NOMO-1 (cell line): ENCODE measurements around the gene PROM2.

Experiments
- DNase-seq, 2 experiments: peaks; one replicate each; lab custom pipeline; 2025; ENCODE audit not compliant: unreplicated experiment in 2 of 2; lab: John Stamatoyannopoulos, UW

The PROM2 gene

DNA sequence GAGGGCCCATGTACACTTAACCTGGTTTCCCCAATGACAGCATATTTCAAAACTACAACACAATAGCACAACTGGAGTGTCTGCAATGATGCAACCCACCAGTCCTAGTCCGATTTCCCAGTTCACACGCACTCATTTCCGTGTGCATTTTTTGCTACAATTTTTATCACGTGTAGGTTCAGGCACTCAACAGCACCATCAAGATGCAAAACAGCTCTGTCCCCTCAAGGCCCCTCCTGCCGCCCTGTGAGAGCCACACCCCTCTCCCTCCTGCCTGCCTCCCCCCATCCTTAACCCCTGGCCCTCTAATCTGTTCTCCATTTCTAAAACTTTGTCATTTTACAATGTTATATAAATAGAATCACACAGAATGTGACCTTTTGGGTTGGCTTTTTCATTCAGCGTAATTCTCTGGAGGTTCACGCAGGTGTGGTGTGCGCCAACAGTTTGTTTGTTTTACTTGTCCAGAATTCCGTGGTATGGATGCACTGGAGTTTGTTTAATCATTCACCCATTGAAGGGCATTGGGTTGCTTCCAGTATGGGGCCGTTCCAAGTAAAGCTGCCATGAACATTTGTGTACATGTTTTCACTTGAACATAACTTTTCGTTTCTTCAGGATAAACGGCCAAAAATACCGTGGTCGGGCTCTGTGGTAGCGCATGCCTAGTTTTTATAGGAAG is 31.3 kb downstream of the PROM2 start:
- no peak for DNase-seq

DNA sequence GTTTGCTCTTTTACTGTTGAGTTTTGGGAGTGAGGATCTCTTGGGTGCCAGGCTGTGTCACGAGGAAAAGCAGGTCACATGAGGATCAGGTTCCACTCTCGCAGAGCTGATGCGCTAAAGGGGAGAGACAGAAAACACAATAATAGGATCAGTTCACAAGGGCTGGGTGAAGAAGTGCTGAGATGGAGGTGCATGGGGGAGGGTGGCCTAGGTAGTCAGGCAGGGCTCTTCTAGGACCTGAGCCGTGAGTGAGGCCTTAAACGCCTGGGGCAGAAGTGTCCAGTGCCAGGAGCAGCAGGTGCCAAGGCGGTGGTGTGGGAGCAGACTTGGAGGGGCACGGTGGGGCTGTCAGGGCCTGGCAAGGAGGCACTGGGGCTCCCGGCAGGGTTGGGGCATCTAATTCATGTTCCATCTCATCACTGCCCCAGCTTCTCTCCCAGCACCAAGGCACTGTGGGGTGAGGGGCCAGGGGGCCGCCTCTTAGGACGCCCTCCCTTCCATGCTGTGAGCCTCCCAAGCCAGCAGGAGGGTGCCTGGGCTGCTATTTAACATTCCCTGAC is 32.2 kb downstream of the PROM2 start:
- no peak for DNase-seq

DNA sequence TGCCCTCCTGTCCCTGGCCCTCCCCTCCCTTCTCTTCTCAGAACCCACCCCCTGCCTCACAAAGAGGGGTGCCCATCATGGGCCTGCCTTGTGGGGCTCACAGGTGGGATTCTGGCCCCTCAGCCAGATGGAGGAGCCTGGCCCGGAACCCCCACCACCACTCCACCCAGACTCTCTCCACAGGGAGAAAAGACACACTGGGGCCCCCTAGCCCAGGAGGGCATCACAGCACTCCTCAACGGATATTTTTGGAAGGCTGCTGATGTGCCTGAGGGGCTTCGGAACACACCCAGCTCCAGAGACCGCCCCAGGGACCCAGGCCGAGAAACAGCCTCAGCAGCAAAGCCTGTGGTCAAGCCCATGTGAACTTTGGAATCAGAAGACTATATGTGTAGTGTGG is 32.8 kb downstream of the PROM2 start:
- DNase-seq = no peak

DNA sequence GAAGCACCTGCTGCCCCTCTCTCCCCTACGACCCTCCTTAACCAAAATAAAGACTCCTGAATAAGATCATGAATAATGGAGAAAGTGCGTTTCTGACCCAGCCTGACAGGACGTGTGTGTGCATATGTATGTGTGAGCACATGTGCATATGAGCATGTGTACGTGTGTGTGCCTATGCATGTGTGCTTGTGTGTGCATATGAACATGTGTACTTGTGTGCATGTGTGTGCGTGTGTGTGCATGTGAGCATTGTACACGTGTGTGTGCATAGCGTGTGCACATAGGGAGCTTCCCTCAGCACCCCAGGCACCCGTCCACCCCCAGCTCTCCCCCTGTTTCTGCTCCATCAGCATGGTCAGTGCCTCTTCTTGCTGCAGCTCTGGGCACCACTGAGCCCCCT is 33.6 kb downstream of the PROM2 start:
- no peak for DNase-seq

DNA sequence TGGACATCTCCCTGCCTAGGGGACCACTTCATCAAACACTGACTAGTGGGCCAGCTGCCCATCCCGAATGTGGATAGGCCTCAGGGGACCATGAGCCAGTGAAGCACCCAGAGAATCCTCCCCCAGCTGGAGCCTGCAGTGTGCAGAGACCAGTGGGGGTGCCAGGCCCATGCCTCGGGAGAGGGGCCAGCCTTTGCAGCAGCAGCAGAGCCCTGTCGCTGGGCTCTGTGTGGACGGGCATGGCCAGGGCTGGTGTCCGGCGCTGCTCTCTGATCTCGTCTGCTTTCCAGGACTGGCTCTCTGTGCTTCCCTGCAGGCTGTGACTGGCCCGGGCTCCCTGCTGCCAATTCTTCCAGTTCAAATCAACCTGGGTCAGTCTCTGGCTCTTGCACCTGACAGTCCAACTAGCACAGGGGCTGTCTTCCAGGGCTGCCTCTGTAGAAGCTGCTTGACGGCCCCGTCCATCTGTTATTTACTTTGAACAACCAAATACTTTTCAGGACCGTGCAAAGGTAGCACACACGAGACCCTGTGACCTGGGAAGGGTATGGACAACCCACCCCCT is 34.3 kb downstream of the PROM2 start:
- DNase-seq = no peak

DNA sequence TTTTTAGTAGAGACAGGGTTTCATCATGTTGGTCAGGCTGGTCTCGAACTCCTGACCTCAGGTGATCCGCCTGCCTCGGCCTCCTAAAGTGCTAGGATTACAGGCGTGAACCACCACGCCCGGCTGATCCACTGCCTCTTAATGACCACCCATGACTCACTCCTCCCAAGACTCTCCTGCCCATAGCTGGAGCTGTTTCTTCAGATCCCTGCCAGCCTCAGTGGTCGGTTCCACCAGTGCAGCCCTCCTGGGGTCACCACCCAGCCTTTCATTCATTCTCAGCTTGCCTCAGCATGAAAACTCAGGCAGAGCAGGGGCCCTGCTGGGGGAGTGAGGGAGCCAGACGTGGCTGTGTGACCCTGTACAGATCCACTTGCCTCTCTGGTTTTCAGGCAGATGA is 35.4 kb downstream of the PROM2 start:
- no peak for DNase-seq

DNA sequence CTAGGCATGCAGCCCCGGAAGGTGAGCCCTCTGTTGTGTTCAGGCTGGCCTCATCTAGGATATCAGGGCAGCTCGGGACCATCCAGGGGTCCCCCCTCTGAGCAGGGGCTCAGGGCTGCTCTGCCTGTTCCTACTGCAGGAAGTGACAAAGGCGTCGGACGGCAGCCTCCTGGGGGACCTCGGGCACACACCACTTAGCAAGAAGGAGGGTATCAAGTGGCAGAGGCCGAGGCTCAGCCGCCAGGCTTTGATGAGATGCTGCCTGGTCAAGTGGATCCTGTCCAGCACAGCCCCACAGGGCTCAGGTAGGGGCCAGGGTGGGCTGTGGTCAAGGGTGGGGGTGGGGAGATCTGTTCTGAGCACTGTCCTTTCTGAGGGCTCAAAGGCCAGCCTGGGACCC is 36.0 kb downstream of the PROM2 start:
- no peak for DNase-seq

DNA sequence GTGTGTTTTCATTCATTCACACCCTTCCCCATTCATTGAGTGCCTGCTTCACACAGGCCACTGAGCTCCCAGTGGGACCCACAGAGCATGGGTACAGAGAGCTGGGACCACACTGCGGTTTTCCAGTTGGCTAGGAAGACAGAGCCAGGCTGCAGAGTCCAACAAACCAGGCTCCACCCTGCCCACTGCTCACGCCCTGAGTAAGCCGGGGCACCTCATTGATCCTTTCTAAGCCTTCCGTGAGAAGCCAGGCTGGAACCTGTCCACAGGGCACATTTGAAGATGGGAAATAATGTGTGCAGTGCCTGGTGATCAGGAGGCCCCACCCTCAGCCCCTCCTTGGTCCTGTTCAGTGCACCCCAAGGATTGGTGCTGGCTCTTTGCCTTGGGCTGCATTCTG is 36.4 kb downstream of the PROM2 start:
- no peak for DNase-seq

DNA sequence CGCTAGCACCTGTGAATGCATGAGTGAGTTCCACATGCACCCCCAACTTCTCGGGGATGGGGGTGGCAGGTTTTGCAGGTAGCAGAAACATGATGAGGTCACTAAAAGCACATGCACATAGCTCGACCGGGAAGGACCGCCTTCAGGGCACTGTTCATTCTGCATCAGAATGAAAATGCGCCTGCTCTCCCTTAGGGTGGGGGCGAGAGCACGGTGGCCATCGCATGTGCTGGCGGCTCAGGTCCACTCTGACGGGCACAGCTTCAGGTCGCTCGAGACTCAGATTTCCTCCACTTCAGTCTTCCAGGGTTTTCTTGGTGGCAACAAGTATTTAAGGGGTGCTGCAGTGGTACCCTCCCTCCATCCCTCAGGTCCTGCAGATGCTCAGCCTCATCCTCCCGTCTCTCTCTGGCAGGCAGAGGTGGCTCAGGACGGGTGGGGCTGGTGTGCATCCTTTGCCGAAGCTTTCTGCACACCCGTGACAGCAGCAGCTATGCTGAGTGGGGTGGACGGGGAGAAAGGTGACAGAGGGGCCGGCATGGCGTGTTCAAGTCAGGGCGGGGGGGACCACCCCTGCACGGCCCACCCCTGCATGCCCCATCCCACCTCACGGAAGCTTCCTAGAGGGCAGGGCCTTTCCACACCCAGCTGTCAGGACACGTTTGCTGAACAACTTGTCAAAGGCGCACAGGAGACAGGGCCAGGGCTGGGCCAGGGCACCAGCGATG is 37.7 kb downstream of the PROM2 start:
- DNase-seq = no peak

DNA sequence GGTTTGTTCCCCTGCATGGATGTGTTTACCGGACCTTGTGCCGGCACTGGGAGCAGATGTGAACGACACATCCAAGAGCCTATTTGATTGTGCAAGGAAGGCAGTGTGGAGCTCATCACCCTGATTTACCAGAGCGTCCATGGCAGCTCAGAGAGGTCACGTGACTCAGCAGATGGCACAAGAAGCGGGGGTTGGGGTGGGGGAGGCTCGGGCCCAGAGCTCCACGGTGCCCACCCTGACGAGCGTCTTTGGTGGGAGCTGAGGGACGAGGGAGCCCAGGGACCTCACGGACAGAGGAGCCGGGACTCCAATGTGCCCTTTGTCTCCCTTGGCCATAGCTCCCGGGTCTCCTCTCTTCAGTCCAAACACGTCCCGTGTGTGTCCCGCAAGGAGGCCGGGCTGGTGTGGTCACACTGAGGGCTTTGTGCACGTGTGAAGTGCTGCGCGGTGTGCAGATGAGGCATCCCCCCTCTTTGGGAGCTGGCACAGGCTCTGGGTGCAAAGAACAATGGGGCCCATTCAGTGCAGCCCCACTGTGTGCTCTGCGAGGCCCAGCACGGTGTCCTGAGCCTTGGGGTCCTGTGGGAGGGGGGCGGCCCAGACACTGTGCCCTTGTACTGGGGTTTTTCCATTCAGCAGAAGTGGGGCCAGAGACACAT is 38.4 kb downstream of the PROM2 start:
- no peak for DNase-seq

DNA sequence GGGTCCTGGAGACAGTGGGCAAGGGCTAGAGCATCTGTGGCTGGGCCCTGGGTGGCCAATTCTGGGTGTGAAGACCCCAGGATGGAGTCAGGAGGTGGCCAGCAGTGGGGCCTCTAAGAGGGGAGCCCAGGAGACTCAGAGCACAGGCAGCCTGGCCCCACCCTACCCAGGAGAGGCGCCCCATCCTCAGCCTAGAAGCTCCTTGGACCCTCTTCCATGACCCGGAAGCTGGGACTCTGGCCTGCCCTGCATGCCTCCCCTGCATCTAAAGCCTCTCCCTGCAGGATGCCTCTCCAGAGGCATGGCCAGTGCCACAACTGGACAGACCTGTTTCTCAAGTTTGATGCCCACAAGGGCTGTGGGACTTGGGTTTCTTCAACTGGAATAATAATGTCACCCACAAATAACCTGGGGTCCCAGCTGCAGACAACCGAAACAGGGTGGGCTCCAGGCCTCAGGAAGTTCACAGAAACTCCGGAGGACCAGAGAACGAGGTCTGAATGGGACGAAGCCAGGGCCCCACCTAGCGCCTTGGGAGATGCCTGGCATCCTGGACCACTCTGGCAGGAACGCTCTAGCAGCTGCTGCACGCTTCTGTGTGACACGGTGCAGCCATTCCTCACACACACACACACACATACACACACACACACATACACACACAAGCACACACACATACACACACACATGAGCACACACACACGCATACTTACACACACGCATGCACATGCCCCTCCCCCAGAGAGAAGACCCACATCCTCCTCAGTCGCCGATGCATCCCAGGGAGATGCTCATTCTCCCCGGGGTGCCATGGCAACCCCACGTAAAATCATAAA is 39.3 kb downstream of the PROM2 start:
- no peak for DNase-seq

DNA sequence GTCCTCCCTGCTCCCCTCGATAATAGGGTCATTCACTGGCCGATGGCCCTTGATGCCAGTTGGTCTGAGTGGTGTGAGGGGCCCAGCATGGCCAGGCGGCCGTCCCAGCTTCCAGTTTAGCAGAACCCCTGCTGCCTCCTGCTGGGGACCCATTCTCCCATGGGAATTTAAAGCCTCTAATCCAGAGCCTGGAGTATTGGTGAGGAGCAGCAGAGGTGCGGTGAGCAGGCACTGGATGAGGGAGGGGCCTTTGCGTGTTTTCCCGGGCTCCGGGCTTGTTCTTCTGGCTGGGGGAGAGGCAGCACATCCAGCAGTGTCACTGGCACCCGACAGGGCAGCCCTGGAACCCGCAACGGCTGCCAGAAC is 40.3 kb downstream of the PROM2 start:
- DNase-seq = no peak

DNA sequence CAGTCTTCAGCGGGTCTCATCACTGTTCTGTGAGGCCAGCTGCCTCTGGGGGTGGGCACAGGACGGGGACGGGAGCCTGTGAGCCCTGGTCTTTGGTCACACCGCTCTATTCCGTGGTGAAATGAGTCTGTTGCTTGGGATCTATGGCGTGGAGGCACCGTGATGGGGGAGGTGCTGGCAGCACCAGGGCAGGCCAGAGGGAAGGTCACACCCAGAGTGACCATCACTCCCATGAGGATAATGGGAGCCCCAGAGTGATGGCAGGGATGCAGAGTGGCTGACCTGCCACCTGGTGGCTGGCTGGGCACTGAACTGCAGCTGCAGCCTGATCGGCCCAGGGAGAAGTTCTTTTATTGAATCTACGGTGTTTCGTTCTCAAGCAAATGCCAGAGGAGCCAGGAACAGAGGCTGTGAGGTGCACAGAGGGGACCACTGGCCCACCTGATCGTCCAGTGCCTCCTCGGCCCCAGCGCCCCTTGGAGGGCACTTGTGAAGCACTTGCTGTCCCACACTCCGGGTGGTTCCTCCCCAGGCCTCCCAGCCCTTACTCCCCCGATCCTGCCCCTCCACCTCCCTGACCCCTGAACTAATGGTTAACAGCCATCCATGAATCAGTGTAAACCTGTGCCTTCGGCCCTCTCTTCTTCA is 40.8 kb downstream of the PROM2 start:
- DNase-seq = no peak

DNA sequence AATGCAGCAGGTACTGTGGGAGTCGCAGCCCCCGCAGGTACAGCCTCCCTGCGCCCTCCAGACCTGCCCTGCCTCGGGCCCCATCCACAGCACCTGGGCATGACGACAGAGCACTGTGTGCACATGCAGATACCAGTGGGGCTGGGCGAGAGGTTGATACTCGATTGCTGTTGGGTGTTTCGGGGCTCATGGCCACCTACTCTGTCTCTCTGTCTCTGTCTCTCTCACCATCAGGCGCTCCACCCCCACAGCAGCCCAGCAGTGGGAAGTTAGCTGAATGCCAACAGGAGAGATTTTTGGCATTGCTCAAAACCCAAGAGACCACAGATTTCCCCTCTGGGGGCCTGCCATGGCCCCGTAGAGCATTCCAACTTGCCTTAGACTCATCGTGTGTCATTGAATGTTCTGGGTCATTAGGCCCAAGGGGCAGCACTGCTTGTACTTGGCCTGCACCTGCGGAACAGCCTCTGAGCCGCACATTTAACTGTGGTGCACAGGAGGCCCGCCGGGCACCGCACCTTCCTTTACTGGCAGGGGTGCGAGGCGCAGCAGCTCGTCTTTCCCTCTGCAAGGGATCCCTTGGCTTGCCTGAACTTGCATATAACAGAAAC is 41.7 kb downstream of the PROM2 start:
- DNase-seq = no peak

DNA sequence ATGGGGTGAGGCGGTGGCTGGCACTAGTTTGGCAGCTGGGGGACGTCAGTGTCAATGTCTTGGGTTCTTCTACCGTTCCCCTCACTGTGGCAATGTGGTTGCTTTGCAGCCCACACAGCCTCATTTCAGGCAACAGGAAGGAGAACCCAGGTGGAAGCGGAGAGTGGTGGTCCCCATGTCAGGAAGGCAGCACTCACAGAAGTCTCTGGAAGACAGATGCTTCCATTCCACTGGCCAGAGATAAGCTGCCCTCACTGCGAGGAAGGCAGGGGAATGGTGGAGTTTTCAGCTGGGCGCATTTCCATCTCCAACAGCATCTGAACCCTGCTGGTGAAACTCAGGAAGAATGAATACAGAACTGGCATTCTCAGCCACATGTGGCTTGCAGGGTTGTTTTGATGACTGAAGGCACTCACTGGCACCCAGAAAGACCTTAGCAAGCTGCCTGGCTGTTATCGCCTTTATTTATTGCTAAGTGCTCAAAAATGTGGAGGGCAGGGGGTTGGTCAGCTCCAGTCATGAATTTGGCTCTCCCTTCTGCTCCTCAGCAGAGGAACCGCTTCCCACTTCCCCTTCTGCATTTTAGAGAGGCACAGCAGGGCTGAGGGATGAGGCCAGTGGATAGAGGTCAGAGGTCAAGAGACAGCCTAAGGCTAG is 42.3 kb downstream of the PROM2 start:
- no peak for DNase-seq

DNA sequence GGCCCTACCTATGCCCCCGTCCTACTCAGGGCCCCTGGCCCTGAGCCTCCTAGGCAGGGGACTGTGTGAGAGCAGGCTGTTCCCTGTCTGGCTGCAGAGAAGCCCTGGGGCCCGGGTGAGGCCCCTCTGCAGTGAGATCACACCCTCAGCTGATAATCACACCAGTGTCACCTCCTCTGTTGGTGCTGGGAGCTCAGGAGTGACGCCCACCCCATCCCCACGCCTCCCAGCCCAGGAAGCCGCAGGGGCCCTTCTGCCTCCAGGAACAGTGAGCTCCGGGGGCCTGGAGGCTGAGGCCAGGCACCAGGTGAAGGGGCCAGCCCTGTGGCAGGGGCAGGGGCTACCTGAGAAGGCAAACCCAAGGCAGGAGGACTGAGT is 42.9 kb downstream of the PROM2 start:
- DNase-seq = no peak

DNA sequence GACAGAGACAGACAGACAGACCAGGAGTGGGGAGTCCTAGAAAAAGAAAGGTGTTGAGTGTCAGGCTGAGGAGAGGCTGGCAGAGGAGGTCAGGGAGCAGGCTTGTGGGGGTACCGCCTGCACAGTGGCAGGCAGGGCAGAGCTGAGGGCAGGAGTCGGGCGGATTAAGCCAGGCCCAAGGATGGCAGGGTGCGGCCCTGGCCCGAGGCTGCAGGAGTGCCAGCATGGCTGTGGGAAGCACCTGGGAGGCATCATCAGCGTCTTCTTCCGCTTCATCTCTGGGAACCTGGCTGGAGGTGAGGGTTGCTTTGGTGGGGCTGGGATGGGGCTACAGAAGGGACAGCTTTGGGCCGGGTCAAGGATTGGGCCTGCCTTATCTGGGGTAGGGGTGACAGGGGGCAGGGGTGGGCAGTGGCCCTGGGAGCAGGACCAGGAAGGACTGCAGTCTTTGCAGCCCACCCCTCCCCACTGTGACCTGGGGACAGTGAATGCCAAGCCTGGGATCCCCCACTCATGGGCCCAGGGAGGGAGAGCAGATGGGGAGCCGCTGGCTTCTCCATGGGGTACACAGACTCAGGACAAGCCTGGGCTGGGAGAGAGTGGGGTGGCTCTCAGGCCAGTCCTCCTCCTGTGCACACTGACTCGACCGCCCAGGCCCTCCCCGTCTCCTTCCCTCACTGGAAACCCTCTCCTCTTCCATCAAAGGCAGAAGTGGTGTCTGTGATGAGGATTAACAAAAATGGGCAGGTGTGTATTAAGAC is 43.6 kb downstream of the PROM2 start:
- DNase-seq = no peak

DNA sequence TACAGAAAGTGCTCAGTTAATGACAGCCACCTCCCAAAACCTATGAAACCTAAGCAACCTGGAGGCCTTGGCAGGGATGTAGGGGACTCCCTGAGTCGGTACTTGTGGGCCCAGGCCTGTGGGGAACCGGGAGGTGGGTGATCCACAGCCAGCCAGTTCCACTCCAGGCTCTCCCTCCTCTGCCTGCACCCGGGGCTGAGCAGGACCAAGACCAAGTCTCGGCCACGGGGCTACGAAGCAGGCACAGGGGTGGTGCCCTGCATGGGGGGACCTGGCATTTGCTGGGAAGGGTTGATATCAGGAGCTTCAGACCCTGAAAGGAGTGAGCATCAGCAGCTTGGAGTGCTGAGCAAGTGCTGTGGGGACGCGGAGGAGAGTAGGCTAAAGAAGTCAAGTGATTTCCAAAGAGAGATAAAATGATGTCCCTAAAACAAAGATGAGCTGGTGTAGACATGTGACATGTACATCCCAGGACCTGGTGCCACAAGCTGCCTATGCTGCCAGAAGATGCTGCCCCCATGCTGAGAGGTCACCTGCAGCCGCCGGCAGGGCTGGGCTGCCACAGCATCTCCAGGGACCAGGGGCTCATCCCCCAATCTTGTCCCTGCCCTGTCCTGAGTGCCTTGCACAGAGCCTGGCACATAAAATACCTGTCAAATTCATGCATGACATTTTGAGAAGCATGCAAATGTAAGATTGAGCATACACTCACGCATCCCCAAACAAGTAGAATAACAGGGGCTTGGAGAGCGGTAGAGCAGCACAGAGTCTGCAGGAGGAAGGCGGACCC is 44.4 kb downstream of the PROM2 start:
- no peak for DNase-seq
